ENCODE results near the gene KCNE5. TPM values are rescaled to one million over a fixed set of nuclear protein-coding genes. Genes with fewer than 3 reads are reported as not detected.
"Not testable (repeated sequence)": the region's sequence is repeated elsewhere in the genome, so short reads cannot be mapped to it uniquely, and the experiment has no call there.

The KCNE5 gene
- polyA plus RNA-seq, 3 donors: 2.6 to 6.5 (median 6.0) TPM

GRCh38 chrX:109626637-109627036 is 1.7 kb upstream of the KCNE5 start:
- DNase-seq: no peak

GRCh38 chrX:109623997-109624396 is 975 bp downstream of the KCNE5 start:
- no peak for DNase-seq

DNA sequence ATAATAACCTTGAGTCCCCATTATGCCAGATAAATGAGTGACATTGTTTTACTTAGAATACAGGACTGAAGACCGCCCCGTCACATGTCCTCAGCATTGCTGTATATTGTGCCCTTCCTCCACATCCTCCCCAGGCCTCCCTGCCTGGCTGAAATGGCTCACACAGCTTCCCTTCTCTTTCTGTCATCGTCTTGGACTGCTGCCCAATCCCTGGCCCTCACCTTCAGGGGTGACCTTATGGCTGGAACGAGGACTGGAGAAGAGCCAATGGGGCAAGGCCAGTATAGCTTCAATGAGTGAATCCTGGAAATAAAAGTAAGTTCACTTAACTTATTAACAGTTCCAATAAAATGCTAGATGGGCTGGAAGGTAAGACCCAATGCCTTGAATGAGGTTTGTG is 2.7 kb downstream of the KCNE5 start:
- no peak for DNase-seq

DNA sequence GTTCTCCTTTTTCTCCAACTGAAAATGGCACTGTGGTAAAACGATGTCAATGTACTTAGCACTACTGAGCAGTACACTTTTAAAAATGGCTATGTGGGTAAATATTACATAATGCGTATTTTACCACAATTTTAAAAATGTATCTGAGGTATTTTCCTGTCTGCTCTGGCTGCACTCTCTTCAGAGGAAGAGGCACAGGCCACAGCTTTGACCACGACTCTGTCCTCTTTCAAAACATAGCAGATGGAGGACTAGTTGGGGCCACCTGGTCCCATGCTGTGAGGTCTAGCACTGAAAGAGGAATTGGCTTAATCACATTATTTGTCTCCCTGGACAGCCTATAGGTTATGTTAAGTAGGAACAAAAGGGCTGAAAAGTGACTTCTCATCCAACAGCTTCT is 5.2 kb downstream of the KCNE5 start:
- DNase-seq: no peak

- DNase-seq: no peak
Observed at GRCh38 chrX:109614951-109615350, 10.0 kb downstream of the KCNE5 start.

- DNase-seq: no peak
Observed at GRCh38 chrX:109601486-109601885, 23.5 kb downstream of the KCNE5 start.

DNA sequence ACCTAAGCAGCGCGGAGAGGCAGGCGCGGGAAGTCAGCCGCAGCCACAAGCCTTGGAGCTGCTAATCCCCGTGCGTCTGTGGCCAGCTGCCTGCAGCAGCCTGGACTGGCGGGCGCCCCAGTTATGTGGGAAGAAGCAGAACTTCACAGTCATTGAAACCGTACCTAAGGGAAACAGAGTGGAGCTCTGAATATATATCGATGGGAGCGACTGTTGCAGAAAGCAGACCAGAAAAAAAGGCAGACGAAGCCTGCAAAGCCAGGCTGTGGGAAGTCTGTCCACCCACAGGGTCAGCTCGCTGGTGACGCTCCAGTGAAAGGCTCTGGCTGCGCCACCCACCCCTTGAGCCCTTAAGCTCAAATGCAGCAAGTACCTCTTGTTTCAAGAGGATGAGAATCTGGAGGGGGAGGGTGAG is 24.7 kb downstream of the KCNE5 start:
- no peak for DNase-seq

GRCh38 chrX:109596015-109596414 is 29.0 kb downstream of the KCNE5 start:
- no peak for DNase-seq

DNA sequence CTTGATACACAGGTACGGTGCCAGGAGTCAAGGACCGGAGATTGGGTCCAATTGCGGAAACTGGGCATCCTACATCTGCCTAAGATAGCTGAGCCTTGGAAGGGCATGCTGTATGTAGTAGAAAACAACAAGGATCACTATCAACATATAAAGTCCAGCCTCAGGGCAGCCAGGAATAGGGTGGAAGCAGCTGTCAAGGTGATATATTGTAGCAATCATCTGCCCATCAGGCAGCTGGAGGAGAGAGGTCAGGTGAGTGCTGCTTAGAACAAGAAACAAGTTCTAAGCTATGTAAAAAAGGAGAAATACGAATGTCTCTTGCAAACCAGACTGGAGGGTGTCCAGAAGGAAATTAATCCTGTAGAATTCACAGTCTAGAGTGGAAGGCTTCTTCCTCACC is 34.8 kb downstream of the KCNE5 start:
- DNase-seq: no peak

GRCh38 chrX:109585488-109585887 is 39.5 kb downstream of the KCNE5 start:
- no peak for DNase-seq

- no peak for DNase-seq
Observed at GRCh38 chrX:109578916-109579315, 46.1 kb downstream of the KCNE5 start.

DNA sequence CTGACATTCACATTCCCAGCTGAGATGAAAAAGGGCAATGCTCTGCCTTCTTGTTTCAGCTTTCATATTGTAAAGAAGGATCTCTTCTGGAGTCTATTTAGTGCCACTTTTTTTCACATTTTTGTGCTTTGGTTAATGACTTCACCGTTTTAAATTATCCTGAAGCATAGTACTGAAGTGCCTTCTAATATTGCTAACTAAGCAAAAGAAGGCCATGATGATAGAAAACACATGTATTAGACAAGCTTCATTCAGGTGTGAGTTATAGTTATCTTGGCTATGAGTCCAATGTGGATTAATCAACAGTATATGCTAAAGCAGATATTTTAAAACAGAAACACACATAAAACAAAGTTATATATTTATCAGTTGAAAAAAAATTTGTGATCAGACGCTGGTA is 47.9 kb downstream of the KCNE5 start:
- no peak for DNase-seq

- DNase-seq: not testable (repeated sequence)
Observed at GRCh38 chrX:109576083-109576482, 48.9 kb downstream of the KCNE5 start.

Other genes with a start within 250 kb of the KCNE5 start
- under 1 TPM in 2 of 3 donors, not detected in 1; 0.03 to 0.06 TPM for gene GUCY2F, start 143.1 kb downstream of the KCNE5 start, polyA plus RNA-seq (ENCODE audit: insufficient read length in 3 of 3)
- 10 to 100 TPM; 15.2 to 16.2 (median 15.6) TPM for gene NXT2, start 88.3 kb downstream of the KCNE5 start, polyA plus RNA-seq (ENCODE audit: insufficient read length in 3 of 3)
- gene ACSL4, start 108.1 kb upstream of the KCNE5 start, polyA plus RNA-seq (ENCODE audit: insufficient read length in 3 of 3): 10 to 100 TPM; 36.4 to 47.2 (median 40.1) TPM